K562 (cell line): Measurements from ENCODE around the gene ADGRB2. TPM values are rescaled to one million over a fixed set of nuclear protein-coding genes. Genes with fewer than 3 reads are reported as not detected.

Source experiments
- ATAC-seq: fragments of 200-7000 bp; cut with Tn5 transposase; 3 replicates; pipeline ENCODE4 v1.9.1; 2020; ENCODE audit warnings: moderate library complexity
- BruUV-seq: library from RNA; stranded (reverse); fragments of 400-500 nt; replicated peaks from 2 replicates; lab custom pipeline; 2021; lab: Mats Ljungman, UMichigan
- CTCF ChIA-PET: fragments of 300-600 bp; formaldehyde crosslinking; extraction: SDS; loops from one replicate; lab custom pipeline; 2021; ENCODE audit warnings: low intra/inter-chr PET ratio; lab: Yijun Ruan, JAX
- POLR2A ChIA-PET: fragments of 300-600, 350-650 bp; sonication (Branson Sonifier 250); formaldehyde crosslinking; extraction: SDS; loops from one replicate; lab custom pipeline; 2021; ENCODE audit warnings: antibody characterized with exemption, inconsistent platforms; lab: Yijun Ruan, JAX
- DNase-seq, 4 experiments: peaks; one replicate each; pipeline versions ENCODE4 v3.0.0 to v3.0.0-alpha.2; 2011 to 2018; ENCODE audit warnings: low spot score in 3 of 4, mixed read lengths in 3 of 4; ENCODE audit errors: extremely low read depth in 1 of 4
- FAIRE-seq: peaks from 2 replicates; lab custom pipeline; 2011; peaks lifted over from hg19 to GRCh38; lab: Jason Lieb, UNC
- H2AFZ ChIP-seq: 2 replicates; pipeline ENCODE4 v1.6.0; 2011; ENCODE audit warnings: low read depth, low read length, control low read depth, inconsistent platforms
- H3K27ac ChIP-seq: fragments of 200-600 bp; 3 replicates; pipeline ENCODE4 v1.8.0; 2011; ENCODE audit warnings: low read depth, mild to moderate bottlenecking, control low read depth, inconsistent platforms, low read length, moderate library complexity, mixed read lengths; ENCODE audit errors: extremely low read depth
- H3K27me3 ChIP-seq, 2 experiments: fragments of 300-600 bp in 1 of 2; 2 replicates in 1 of 2; 3 replicates in 1 of 2; pipeline versions ENCODE4 v1.6.0 to v1.8.0; 2011; ENCODE audit warnings: inconsistent platforms in 2 of 2, low read length in 2 of 2, mild to moderate bottlenecking in 1 of 2, mixed read lengths in 1 of 2, moderate library complexity in 1 of 2; ENCODE audit not compliant: control insufficient read depth in 2 of 2, insufficient read depth in 2 of 2
- H3K36me3 ChIP-seq: fragments of 300-600 bp; 3 replicates; pipeline ENCODE4 v1.8.0; 2011; ENCODE audit warnings: mild to moderate bottlenecking, low read length, inconsistent platforms; ENCODE audit not compliant: control insufficient read depth, insufficient read depth
- H3K4me1 ChIP-seq, 2 experiments: fragments of 200-600 bp in 1 of 2; replicated peaks in 1 of 2; 2 replicates in 1 of 2; 3 replicates in 1 of 2; pipeline versions ENCODE4 v1.5.1 to v1.8.0; 2011; ENCODE audit warnings: inconsistent platforms in 2 of 2, low read length in 2 of 2, mild to moderate bottlenecking in 1 of 2, mixed read lengths in 1 of 2, moderate library complexity in 1 of 2; ENCODE audit not compliant: control insufficient read depth in 2 of 2, insufficient read depth in 2 of 2
- H3K4me2 ChIP-seq: 2 replicates; pipeline ENCODE4 v1.6.1; 2011; ENCODE audit warnings: low read length, control low read depth, inconsistent platforms, mixed read lengths; ENCODE audit not compliant: insufficient read depth
- H3K4me3 ChIP-seq: fragments of 200-600 bp; sonication (generic), shearing (Covaris generic); 2 replicates; pipeline ENCODE4 v1.5.1; 2016; ENCODE audit warnings: control low read depth, inconsistent platforms
- H3K79me2 ChIP-seq: fragments of 200-600 bp; 3 replicates; pipeline ENCODE4 v1.8.0; 2011; ENCODE audit warnings: low read length, inconsistent platforms; ENCODE audit not compliant: control insufficient read depth, insufficient read depth
- H3K9ac ChIP-seq, 2 experiments: 2 replicates each; pipeline versions ENCODE4 v1.6.0 to v1.6.1; 2011; ENCODE audit warnings: low read depth in 2 of 2, low read length in 2 of 2, control low read depth in 1 of 2, inconsistent platforms in 1 of 2, mild to moderate bottlenecking in 1 of 2, mixed read lengths in 1 of 2; ENCODE audit not compliant: insufficient read depth in 1 of 2
- H3K9me1 ChIP-seq: one replicate; pipeline ENCODE4 v1.6.0; 2011; ENCODE audit warnings: inconsistent platforms, mild to moderate bottlenecking, low read length, moderate library complexity; ENCODE audit not compliant: control insufficient read depth, insufficient read depth
- H3K9me3 ChIP-seq: replicated peaks from 2 replicates; pipeline ENCODE4 v1.5.1; 2011; ENCODE audit warnings: low read depth, low read length, inconsistent platforms; ENCODE audit not compliant: control insufficient read depth, insufficient read depth
- H4K20me1 ChIP-seq: replicated peaks from 2 replicates; pipeline ENCODE4 v1.6.1; 2011; ENCODE audit warnings: low read length, inconsistent platforms, mixed read lengths; ENCODE audit not compliant: control insufficient read depth, insufficient read depth
- ARID1B ChIP-seq: fragments of 450-650 bp; IDR thresholded peaks from 2 replicates; pipeline ENCODE4 v1.6.1; 2016; ENCODE audit warnings: antibody characterized with exemption, mild to moderate bottlenecking, inconsistent platforms
- EHMT2 ChIP-seq: fragments of 450-650 bp; IDR thresholded peaks from 2 replicates; pipeline ENCODE4 v1.6.1; 2018; ENCODE audit warnings: antibody characterized with exemption
- KAT8 ChIP-seq: fragments of 450-650 bp; IDR thresholded peaks from 2 replicates; pipeline ENCODE4 v1.6.1; 2016; ENCODE audit warnings: low read depth, mild to moderate bottlenecking
- MCM3 ChIP-seq: fragments of 450-650 bp; IDR thresholded peaks from 2 replicates; pipeline ENCODE4 v1.6.1; 2016
- WGBS: fragments of 100-300 bp; shearing (Covaris generic); methylation state at CpG from one replicate; pipeline ENCODE4 v1.1.6; 2016; ENCODE audit warnings: low coverage, mixed read lengths; ENCODE audit not compliant: insufficient coverage; ENCODE audit errors: missing lambda C conversion rate; 5-methylcytosine and 5-hydroxymethylcytosine counted together
- in situ Hi-C: fragments of 300-500 bp; cut with MboI; formaldehyde crosslinking; loops from 4 replicates; pipeline ENCODE4 v1.15.0; 2018; ENCODE audit warnings: inconsistent platforms, mixed read lengths
- intact Hi-C: fragments of 100-400 bp; cut with micrococcal nuclease; formaldehyde crosslinking; loops from 2 replicates; pipeline ENCODE4 v1.14.2; 2022
- polyA plus RNA-seq, 8 experiments: library from polyadenylated mRNA; depleted of rRNA in 4 of 8; stranded (reverse) in 5 of 8; unstranded in 3 of 8; fragments of >200 nt; fragmentation: Nextera tagmentation in 2 of 8; fragmentation: Illumina TruSeq in 1 of 8; extraction: Ambion mirVana in 2 of 8; extraction: Trizol in 1 of 8; gene quantifications; 2 replicates each; pipeline versions ENCODE4 v1.2.1 to v1.2.3, GENCODE V29; 2011 to 2014; ENCODE audit warnings: inconsistent platforms in 1 of 8, missing spikeins in 1 of 8
- total RNA-seq, 7 experiments: library from RNA; depleted of rRNA in 6 of 7; stranded (reverse); fragments of >200 nt in 6 of 7; fragmentation: Illumina TruSeq in 2 of 7; extraction: Trizol in 2 of 7; gene quantifications; 2 replicates each; pipeline versions ENCODE4 v1.2.1 to v1.2.3, GENCODE V29; 2011 to 2021; ENCODE audit warnings: low replicate concordance in 1 of 7
- TF ChIP-seq, protein P1 (sequence below): sonication (generic); formaldehyde crosslinking; IDR thresholded peaks from 2 replicates; pipeline ENCODE4 v1.9.0; 2022; ENCODE audit warnings: mild to moderate bottlenecking, missing genetic modification reagents
- TF ChIP-seq, protein P2 (sequence below): conservative IDR thresholded peaks from 2 replicates; pipeline ENCODE4 v1.6.1; 2011; ENCODE audit warnings: low read depth, mild to moderate bottlenecking, low read length; ENCODE audit not compliant: control insufficient read depth
- TF ChIP-seq, protein P3 (sequence below), 2 experiments: fragments of 450-650 bp; IDR thresholded peaks; 2 replicates each; pipeline ENCODE4 v1.6.1; 2018; ENCODE audit warnings: mild to moderate bottlenecking in 2 of 2, low read depth in 1 of 2; ENCODE audit not compliant: partially characterized antibody in 2 of 2

ADGRB2 gene
- total and polyA plus RNA-seq, 9 of the 15 experiments (the other 6 are each of a cell fraction or from before 2014, with no cell fraction given): 0.04 to 0.23 (median 0.20) TPM; not detected in 2

DNA sequence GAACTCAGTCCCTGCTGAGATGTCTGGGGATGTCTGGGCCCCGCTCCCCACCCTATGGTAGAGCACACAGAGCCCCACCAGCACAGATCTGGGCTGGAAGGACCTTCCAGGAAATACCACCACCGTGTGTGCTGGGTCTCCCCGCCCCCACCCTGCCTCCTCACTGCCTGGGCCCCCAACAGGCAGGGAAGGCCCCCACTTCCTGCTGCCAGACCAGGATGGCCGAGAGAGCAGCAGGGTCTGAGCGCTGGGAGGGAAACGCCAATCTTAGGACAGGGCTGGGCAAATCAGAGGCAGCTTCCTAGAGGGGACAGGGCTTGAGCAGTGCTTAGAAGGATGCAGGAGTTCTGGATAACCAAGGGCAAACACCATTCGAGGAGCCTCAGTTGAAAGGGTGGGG is 11.9 kb downstream of the ADGRB2 start:
- in situ Hi-C loops (no loop called here), intact Hi-C loops (no loop called here)
- FAIRE-seq: no peak
- no TSS peak for BruUV-seq
- no peak overlapping the region for H3K9ac ChIP-seq
- DNase-seq: no peak
- CTCF ChIA-PET: interaction anchor here (0.6 kb wide), 1 partner anchor 36 kb away, joined by 3 read pairs; no protein-coding TSS in a partner anchor
- H3K9me1 ChIP-seq: no peaks in the 10 kb centered on the region
- H3K27ac ChIP-seq: no peak overlapping the region
- peaks cover 0 to 25% of the 10 kb centered on the region in 2 experiments; a peak in 2 of 5 replicates for H3K4me1 ChIP-seq
- POLR2A ChIA-PET: interaction anchor here (0.6 to 0.9 kb wide), 2 partner anchors 10 to 47 kb away, joined by 3 to 5 read pairs; no protein-coding TSS in a partner anchor
- H4K20me1 ChIP-seq: peaks cover 39% of the 10 kb centered on the region
- H3K4me2 ChIP-seq: no peak overlapping the region
- H3K4me3 ChIP-seq: no peak overlapping the region
- H3K27me3 ChIP-seq: peaks cover 26 to 68% of the 10 kb centered on the region in 2 experiments
- no peak for ATAC-seq
- no peaks in the 10 kb centered on the region for H3K79me2 ChIP-seq
- 3% methylated on average over 7 of the region's 7 CpGs for WGBS
- H3K36me3 ChIP-seq: no peaks in the 10 kb centered on the region
- no peaks in the 10 kb centered on the region for H3K9me3 ChIP-seq
- no peak overlapping the region for H2AFZ ChIP-seq
- TF ChIP-seq, protein P1, sequence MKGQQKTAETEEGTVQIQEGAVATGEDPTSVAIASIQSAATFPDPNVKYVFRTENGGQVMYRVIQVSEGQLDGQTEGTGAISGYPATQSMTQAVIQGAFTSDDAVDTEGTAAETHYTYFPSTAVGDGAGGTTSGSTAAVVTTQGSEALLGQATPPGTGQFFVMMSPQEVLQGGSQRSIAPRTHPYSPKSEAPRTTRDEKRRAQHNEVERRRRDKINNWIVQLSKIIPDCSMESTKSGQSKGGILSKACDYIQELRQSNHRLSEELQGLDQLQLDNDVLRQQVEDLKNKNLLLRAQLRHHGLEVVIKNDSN (CRISPR knock-in tag): no peak
- TF ChIP-seq ARID1B: no peak
- TF ChIP-seq, protein P2, sequence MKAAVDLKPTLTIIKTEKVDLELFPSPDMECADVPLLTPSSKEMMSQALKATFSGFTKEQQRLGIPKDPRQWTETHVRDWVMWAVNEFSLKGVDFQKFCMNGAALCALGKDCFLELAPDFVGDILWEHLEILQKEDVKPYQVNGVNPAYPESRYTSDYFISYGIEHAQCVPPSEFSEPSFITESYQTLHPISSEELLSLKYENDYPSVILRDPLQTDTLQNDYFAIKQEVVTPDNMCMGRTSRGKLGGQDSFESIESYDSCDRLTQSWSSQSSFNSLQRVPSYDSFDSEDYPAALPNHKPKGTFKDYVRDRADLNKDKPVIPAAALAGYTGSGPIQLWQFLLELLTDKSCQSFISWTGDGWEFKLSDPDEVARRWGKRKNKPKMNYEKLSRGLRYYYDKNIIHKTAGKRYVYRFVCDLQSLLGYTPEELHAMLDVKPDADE: no peak
- TF ChIP-seq MCM3: no peak
- TF ChIP-seq KAT8: no peak
- no peak for TF ChIP-seq EHMT2
- TF ChIP-seq, protein P3, sequence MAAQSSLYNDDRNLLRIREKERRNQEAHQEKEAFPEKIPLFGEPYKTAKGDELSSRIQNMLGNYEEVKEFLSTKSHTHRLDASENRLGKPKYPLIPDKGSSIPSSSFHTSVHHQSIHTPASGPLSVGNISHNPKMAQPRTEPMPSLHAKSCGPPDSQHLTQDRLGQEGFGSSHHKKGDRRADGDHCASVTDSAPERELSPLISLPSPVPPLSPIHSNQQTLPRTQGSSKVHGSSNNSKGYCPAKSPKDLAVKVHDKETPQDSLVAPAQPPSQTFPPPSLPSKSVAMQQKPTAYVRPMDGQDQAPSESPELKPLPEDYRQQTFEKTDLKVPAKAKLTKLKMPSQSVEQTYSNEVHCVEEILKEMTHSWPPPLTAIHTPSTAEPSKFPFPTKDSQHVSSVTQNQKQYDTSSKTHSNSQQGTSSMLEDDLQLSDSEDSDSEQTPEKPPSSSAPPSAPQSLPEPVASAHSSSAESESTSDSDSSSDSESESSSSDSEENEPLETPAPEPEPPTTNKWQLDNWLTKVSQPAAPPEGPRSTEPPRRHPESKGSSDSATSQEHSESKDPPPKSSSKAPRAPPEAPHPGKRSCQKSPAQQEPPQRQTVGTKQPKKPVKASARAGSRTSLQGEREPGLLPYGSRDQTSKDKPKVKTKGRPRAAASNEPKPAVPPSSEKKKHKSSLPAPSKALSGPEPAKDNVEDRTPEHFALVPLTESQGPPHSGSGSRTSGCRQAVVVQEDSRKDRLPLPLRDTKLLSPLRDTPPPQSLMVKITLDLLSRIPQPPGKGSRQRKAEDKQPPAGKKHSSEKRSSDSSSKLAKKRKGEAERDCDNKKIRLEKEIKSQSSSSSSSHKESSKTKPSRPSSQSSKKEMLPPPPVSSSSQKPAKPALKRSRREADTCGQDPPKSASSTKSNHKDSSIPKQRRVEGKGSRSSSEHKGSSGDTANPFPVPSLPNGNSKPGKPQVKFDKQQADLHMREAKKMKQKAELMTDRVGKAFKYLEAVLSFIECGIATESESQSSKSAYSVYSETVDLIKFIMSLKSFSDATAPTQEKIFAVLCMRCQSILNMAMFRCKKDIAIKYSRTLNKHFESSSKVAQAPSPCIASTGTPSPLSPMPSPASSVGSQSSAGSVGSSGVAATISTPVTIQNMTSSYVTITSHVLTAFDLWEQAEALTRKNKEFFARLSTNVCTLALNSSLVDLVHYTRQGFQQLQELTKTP (IDR thresholded peaks at IDR 0.05; ENCODE audit: low read depth in 1 of 2, partially characterized antibody in 2 of 2): no peak
